Osteoblast (primary cell): ENCODE results near the gene MLPH. TPM values are rescaled to one million over a fixed set of nuclear protein-coding genes. Genes with fewer than 3 reads are reported as not detected.
A peak's percentile ranks its signal among the peaks of the same experiment; 100 is the strongest.

ENCODE experiments used
- DNase-seq: peaks from one replicate; pipeline ENCODE4 v3.0.0; 2011; ENCODE audit warnings: low spot score, mixed read lengths; ENCODE audit not compliant: insufficient read length; ENCODE audit errors: missing footprints
- H2AFZ ChIP-seq: 2 replicates; pipeline ENCODE4 v1.6.0; 2011; ENCODE audit warnings: mild to moderate bottlenecking, low read length
- H3K27ac ChIP-seq: 2 replicates; pipeline ENCODE4 v1.5.1; 2011; ENCODE audit warnings: mild to moderate bottlenecking, low read depth, low read length, moderate library complexity
- H3K27me3 ChIP-seq: 2 replicates; pipeline ENCODE4 v1.6.0; 2012; ENCODE audit warnings: mild to moderate bottlenecking, control low read depth, inconsistent platforms, low read length, moderate library complexity; ENCODE audit not compliant: insufficient read depth
- H3K36me3 ChIP-seq: 2 replicates; pipeline ENCODE4 v1.5.1; 2011; ENCODE audit warnings: mild to moderate bottlenecking, low read length, control low read depth, moderate library complexity; ENCODE audit not compliant: insufficient read depth
- H3K4me1 ChIP-seq: 2 replicates; pipeline ENCODE4 v1.5.1; 2011; ENCODE audit warnings: mild to moderate bottlenecking, low read length, control low read depth, moderate library complexity; ENCODE audit not compliant: insufficient read depth
- H3K4me2 ChIP-seq: 2 replicates; pipeline ENCODE4 v1.6.0; 2011; ENCODE audit warnings: mild to moderate bottlenecking, low read length; ENCODE audit not compliant: insufficient read depth
- H3K4me3 ChIP-seq: fragments of 200-600 bp; sonication (generic); 3 replicates; pipeline ENCODE4 v1.5.1; 2012; ENCODE audit warnings: mild to moderate bottlenecking, low read length, inconsistent platforms; ENCODE audit not compliant: insufficient read depth
- H3K79me2 ChIP-seq: 2 replicates; pipeline ENCODE4 v1.6.0; 2012; ENCODE audit warnings: mild to moderate bottlenecking, low read length, control low read depth, inconsistent platforms; ENCODE audit not compliant: insufficient read depth
- H3K9me3 ChIP-seq: 2 replicates; pipeline ENCODE4 v1.5.1; 2011; ENCODE audit warnings: low read depth, low read length, control low read depth
- H4K20me1 ChIP-seq: 2 replicates; pipeline ENCODE4 v1.6.0; 2012; ENCODE audit warnings: mild to moderate bottlenecking, low read length, control low read depth; ENCODE audit not compliant: insufficient read depth
- total RNA-seq: library from RNA; depleted of rRNA; stranded (reverse); fragments of >200 nt; gene quantifications from 2 replicates; pipeline ENCODE4 v1.2.3, GENCODE V29; 2012
- TF ChIP-seq, protein P1 (sequence below): IDR thresholded peaks from 2 replicates; pipeline ENCODE4 v1.5.1; 2011; ENCODE audit warnings: mild to moderate bottlenecking, low read depth, low read length, moderate library complexity; ENCODE audit errors: extremely low read depth

The MLPH gene
- total RNA-seq, 1 donor: 25.7 TPM

DNA sequence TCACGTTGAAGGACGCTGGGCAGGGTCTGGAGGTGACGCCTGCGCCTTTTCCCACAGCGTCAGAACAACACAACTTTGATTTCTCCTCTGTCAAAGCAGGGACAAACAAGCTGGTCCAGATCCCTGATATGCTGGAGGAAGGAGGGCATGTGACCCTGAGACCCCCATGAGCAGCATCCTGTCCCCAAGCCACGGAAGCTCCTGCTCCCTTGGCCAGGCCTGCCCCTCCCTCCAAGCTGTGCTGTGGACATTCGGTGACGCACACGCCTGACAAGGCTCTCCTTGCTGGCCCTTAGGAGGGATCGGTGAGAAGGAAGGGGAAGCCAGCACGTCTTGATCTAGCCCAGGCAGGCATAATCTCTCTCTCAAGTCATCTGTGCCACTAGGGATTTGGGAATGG, 11.3 kb downstream of the MLPH start:
- no peak for DNase-seq
- H2AFZ ChIP-seq: no peak overlapping the region
- H4K20me1 ChIP-seq: no peaks in the 10 kb centered on the region
- TF ChIP-seq, protein P1, sequence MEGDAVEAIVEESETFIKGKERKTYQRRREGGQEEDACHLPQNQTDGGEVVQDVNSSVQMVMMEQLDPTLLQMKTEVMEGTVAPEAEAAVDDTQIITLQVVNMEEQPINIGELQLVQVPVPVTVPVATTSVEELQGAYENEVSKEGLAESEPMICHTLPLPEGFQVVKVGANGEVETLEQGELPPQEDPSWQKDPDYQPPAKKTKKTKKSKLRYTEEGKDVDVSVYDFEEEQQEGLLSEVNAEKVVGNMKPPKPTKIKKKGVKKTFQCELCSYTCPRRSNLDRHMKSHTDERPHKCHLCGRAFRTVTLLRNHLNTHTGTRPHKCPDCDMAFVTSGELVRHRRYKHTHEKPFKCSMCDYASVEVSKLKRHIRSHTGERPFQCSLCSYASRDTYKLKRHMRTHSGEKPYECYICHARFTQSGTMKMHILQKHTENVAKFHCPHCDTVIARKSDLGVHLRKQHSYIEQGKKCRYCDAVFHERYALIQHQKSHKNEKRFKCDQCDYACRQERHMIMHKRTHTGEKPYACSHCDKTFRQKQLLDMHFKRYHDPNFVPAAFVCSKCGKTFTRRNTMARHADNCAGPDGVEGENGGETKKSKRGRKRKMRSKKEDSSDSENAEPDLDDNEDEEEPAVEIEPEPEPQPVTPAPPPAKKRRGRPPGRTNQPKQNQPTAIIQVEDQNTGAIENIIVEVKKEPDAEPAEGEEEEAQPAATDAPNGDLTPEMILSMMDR: no peak
- H3K79me2 ChIP-seq: peaks cover 75% of the 10 kb centered on the region
- no peaks in the 10 kb centered on the region for H3K27me3 ChIP-seq
- H3K4me1 ChIP-seq: peaks cover 43% of the 10 kb centered on the region
- H3K4me3 ChIP-seq: no peak overlapping the region
- H3K4me2 ChIP-seq: peak overlapping the region; percentile 3
- H3K27ac ChIP-seq: peak overlapping the region; percentile 97
- peaks cover 63% of the 10 kb centered on the region for H3K36me3 ChIP-seq
- H3K9me3 ChIP-seq: no peaks in the 10 kb centered on the region

DNA sequence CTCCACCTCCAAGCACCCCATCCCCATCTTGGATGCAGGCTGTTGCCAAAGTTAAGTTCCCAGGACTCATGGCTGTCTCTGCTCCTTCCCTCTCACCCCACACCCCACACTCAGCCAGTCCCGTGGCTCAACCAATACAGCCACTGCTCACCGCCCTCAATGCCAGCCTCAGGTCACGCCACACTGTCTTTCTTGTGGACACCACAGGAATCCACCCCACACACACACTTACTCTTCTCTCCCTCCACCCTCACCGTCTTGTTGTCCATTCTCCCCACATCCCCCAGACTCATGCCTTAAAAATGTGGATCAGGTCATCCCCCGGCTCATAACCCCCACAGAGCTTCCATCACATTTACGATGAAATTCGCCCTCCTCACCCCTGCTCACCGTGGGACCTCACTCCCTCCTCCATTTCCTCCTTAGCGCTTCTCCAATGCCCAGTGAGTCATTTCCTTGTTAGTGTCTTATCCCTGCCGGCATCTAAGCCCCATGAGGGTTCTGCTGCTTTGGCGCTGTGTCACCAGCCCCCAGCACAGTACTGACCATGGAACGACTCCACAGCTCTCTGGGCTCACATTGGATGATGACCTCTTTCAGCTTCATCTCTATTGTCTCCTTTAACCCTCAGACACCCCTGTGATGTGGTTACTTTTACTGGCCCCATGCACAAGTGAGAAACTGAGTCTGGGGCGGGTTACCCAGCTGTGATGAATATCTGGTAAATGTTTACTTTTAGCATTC, 13.8 kb downstream of the MLPH start:
- peak; percentile 97 for DNase-seq
- Histone ChIP-seq H3K4me3 (peak overlapping the region; percentile 4), H3K36me3 (peaks cover 56% of the 10 kb centered on the region), H3K27ac (peak overlapping the region; percentile 97), H3K4me2 (peak overlapping the region; percentile 64), H3K27me3 (no peaks in the 10 kb centered on the region), H4K20me1 (no peaks in the 10 kb centered on the region), H2AFZ (peak overlapping the region; percentile 11), H3K9me3 (no peaks in the 10 kb centered on the region), H3K79me2 (peaks cover 74% of the 10 kb centered on the region), H3K4me1 (peaks cover 43% of the 10 kb centered on the region)
- TF ChIP-seq, protein P1: no peak

DNA sequence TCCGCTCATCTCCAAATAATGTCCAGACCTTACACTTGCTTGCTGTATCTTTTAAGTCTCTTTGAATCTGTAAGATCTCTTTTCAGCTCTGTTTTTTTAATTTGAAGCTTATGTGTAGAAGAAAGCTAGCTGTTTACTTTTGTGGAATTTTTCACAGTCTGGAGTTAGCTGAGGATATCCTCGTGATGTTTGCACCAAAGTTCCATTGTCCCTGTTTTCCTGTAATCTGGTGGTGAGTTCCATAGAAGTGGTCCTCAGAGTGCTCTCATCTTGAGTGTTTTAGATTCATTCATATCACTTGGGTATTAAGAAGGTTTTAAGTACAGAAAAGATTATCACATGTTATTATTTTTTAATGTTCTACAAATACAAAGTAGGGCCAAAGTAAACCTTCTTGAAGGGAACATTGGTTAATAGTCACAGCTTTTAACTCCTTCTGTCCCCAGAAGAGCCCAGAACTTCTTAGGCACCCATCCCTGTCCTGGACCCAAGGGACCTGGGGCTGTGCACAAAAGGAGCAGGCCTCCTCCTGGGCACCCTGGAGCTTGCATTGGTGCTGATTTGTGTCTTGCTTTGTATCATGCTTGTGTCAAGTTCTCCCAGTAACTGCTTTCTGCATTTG, 15.0 kb downstream of the MLPH start:
- Histone ChIP-seq H3K9me3 (no peaks in the 10 kb centered on the region), H4K20me1 (no peaks in the 10 kb centered on the region), H3K27ac (peak overlapping the region; percentile 97), H2AFZ (no peak overlapping the region), H3K79me2 (peaks cover 73% of the 10 kb centered on the region), H3K4me2 (peak overlapping the region; percentile 46), H3K36me3 (peaks cover 47% of the 10 kb centered on the region), H3K4me3 (no peak overlapping the region), H3K27me3 (no peaks in the 10 kb centered on the region), H3K4me1 (peaks cover 43% of the 10 kb centered on the region)
- TF ChIP-seq, protein P1: no peak
- peak; percentile 74 for DNase-seq

DNA sequence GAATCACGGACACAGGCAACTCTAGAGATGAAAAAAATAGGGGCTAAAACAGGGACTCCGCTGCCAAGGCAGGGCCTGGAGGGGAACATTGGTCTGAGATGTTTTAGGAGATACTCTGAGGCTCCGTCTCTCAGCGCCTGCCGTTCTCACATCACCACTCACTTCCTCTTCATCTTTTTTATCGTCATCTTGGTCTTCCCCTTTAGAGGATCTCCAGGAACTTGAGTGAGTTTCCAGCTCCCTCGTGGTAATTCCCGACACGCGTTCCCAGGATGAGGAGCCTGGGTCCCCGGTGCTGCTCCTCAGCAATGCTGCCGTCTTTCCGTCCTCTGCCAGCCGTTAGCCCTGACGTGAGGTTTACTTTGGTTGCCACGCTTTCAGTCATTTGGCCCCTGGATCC, 16.1 kb downstream of the MLPH start:
- Histone ChIP-seq H3K27ac (peak overlapping the region; percentile 97), H2AFZ (no peak overlapping the region), H3K9me3 (no peaks in the 10 kb centered on the region), H3K27me3 (no peaks in the 10 kb centered on the region), H3K4me3 (no peak overlapping the region), H3K4me1 (peaks cover 32% of the 10 kb centered on the region), H3K36me3 (peaks cover 42% of the 10 kb centered on the region), H3K79me2 (peaks cover 73% of the 10 kb centered on the region), H3K4me2 (no peak overlapping the region), H4K20me1 (no peaks in the 10 kb centered on the region)
- TF ChIP-seq, protein P1: no peak
- DNase-seq: no peak
